Liver (tissue), 9 donors: ENCODE results near the gene RASGRF1. TPM values are rescaled to one million over a fixed set of nuclear protein-coding genes. Genes with fewer than 3 reads are reported as not detected.

Source experiments
- DNase-seq: peaks from one replicate; pipeline ENCODE4 v3.0.0-alpha.2; 2017; ENCODE audit warnings: low spot score
- H3K27ac ChIP-seq, 2 donors: one replicate each; pipeline ENCODE4 v1.7.0; 2013; ENCODE audit warnings: inconsistent platforms in 2 of 2, low read length in 2 of 2, control low read depth in 1 of 2, low read depth in 1 of 2, mild to moderate bottlenecking in 1 of 2
- H3K27me3 ChIP-seq, 4 donors: one replicate each; pipeline versions ENCODE4 v1.6.1 to v1.7.0; 2013; ENCODE audit warnings: low read length in 3 of 4, inconsistent platforms in 1 of 4, mild to moderate bottlenecking in 1 of 4, moderate library complexity in 1 of 4; ENCODE audit not compliant: control insufficient read depth in 4 of 4, insufficient read depth in 4 of 4
- H3K36me3 ChIP-seq, 4 donors: one replicate each; pipeline versions ENCODE4 v1.6.1 to v1.7.0; 2013; ENCODE audit warnings: low read length in 3 of 4, mild to moderate bottlenecking in 3 of 4, low read depth in 1 of 4, moderate library complexity in 1 of 4; ENCODE audit not compliant: control insufficient read depth in 4 of 4, insufficient read depth in 3 of 4
- H3K4me1 ChIP-seq, 4 donors: one replicate each; pipeline versions ENCODE4 v1.6.1 to v1.7.0; 2013; ENCODE audit warnings: low read length in 3 of 4, mild to moderate bottlenecking in 3 of 4, moderate library complexity in 1 of 4; ENCODE audit not compliant: control insufficient read depth in 4 of 4, insufficient read depth in 4 of 4
- H3K4me3 ChIP-seq, 3 donors: one replicate each; pipeline versions ENCODE4 v1.6.1 to v1.7.0; 2013; ENCODE audit warnings: low read length in 3 of 3, control low read depth in 1 of 3, low read depth in 1 of 3, mild to moderate bottlenecking in 1 of 3
- H3K9ac ChIP-seq, 2 donors: one replicate each; pipeline ENCODE4 v1.7.0; 2013; ENCODE audit warnings: low read length in 2 of 2, mild to moderate bottlenecking in 2 of 2, moderate library complexity in 2 of 2, control low read depth in 1 of 2, low read depth in 1 of 2
- H3K9me3 ChIP-seq, 4 donors: one replicate each; pipeline versions ENCODE4 v1.6.1 to v1.7.0; 2013; ENCODE audit warnings: low read length in 3 of 4; ENCODE audit not compliant: control insufficient read depth in 4 of 4
- FOXA2 ChIP-seq: IDR thresholded peaks from 2 replicates; pipeline ENCODE4 v1.6.1; 2016; ENCODE audit warnings: antibody characterized with exemption
- HNF4A ChIP-seq, 2 donors: conservative IDR thresholded peaks; 2 replicates each; pipeline ENCODE4 v1.6.1; 2016; ENCODE audit warnings: antibody characterized with exemption in 2 of 2, mild to moderate bottlenecking in 2 of 2
- HNF4G ChIP-seq: IDR thresholded peaks from 2 replicates; pipeline ENCODE4 v1.6.1; 2016; ENCODE audit warnings: antibody characterized with exemption
- JUND ChIP-seq, 2 donors: IDR thresholded peaks; 2 replicates each; pipeline ENCODE4 v1.6.1; 2016; ENCODE audit warnings: antibody characterized with exemption in 2 of 2
- NR2F2 ChIP-seq: IDR thresholded peaks from 2 replicates; pipeline ENCODE4 v1.6.1; 2016; ENCODE audit warnings: antibody characterized with exemption
- RAD21 ChIP-seq, 2 donors: IDR thresholded peaks; 2 replicates each; pipeline ENCODE4 v1.6.1; 2016; ENCODE audit warnings: antibody characterized with exemption in 2 of 2, mild to moderate bottlenecking in 2 of 2
- REST ChIP-seq: IDR thresholded peaks from 2 replicates; pipeline ENCODE4 v1.6.1; 2016; ENCODE audit warnings: antibody characterized with exemption, mild to moderate bottlenecking
- RXRA ChIP-seq, 2 donors: IDR thresholded peaks; 2 replicates each; pipeline ENCODE4 v1.6.1; 2017 to 2018; ENCODE audit warnings: antibody characterized with exemption in 2 of 2, mild to moderate bottlenecking in 1 of 2
- SP1 ChIP-seq: IDR thresholded peaks from 2 replicates; pipeline ENCODE4 v1.6.1; 2018; ENCODE audit warnings: antibody characterized with exemption, mild to moderate bottlenecking
- TAF1 ChIP-seq: conservative IDR thresholded peaks from 2 replicates; pipeline ENCODE4 v1.6.1; 2016; ENCODE audit warnings: antibody characterized with exemption, mild to moderate bottlenecking
- YY1 ChIP-seq: IDR thresholded peaks from 2 replicates; pipeline ENCODE4 v1.6.1; 2016; ENCODE audit warnings: antibody characterized with exemption, mild to moderate bottlenecking
- WGBS: extraction: QIAGEN DNeasy Blood & Tissue Kit; methylation state at CpG from one replicate; pipeline ENCODE4 v1.1.7; 2013; 5-methylcytosine and 5-hydroxymethylcytosine counted together
- polyA plus RNA-seq, 2 donors: library from polyadenylated mRNA; stranded (reverse) in 1 of 2; unstranded in 1 of 2; fragments of 200-250 nt in 1 of 2; fragments of >200 nt in 1 of 2; fragmentation: Nextera tagmentation in 1 of 2; extraction: Ambion mirVana in 1 of 2; gene quantifications; one replicate each; pipeline versions ENCODE4 v1.2.1 to v1.2.3, GENCODE V29; 2013 to 2015
- total RNA-seq, 2 donors: library from RNA; depleted of rRNA; stranded (reverse); fragments of >200 nt; gene quantifications; one replicate each; pipeline ENCODE4 v1.2.3, GENCODE V29; 2014
- TF ChIP-seq, protein P1 (sequence below): fragments of 150-350 bp; IDR thresholded peaks from 2 replicates; pipeline ENCODE4 v1.5.1; 2017; ENCODE audit warnings: improper control_type of control experiment, low read depth, low read length; ENCODE audit not compliant: missing input control
- TF ChIP-seq, protein P2 (sequence below): IDR thresholded peaks from 2 replicates; pipeline ENCODE4 v1.6.1; 2016; ENCODE audit warnings: antibody characterized with exemption
- TF ChIP-seq, protein P3 (sequence below): IDR thresholded peaks from 2 replicates; pipeline ENCODE4 v1.6.1; 2016; ENCODE audit warnings: antibody characterized with exemption
- TF ChIP-seq, protein P4 (sequence below): IDR thresholded peaks from 2 replicates; pipeline ENCODE4 v1.6.1; 2016; ENCODE audit warnings: antibody characterized with exemption
- donor health status: healthy.
- donor health status: healthy.
- donor health status: healthy.
- donor health status: healthy.
- donor health status: healthy.

The RASGRF1 gene
- total and polyA plus RNA-seq, 4 donors = 0.28 TPM; not detected in 3

DNA sequence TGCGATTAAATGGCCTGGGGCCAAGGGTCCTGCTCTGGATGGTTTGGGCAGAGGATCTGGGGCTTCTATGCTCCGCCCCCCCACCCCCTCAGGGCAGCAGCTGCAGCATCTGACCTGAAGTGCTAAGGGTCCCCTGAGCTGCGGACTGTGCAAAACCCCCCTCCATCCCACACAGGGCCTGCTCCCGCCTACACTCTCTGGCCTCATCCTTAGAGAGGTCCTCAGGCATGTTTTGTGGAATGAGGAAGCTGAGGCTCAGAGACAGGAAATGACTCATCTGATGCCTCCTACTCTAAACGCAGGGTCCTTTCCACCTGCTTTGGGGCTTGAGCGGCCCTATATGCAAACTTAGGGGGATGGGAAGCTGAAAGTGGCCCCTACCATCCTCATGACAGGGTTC, 86.2 kb downstream of the RASGRF1 start:
- peak in 1 of 2 donors; percentile 42 for TF ChIP-seq JUND (IDR thresholded peaks at IDR 0.05)
- TF ChIP-seq, protein P1, sequence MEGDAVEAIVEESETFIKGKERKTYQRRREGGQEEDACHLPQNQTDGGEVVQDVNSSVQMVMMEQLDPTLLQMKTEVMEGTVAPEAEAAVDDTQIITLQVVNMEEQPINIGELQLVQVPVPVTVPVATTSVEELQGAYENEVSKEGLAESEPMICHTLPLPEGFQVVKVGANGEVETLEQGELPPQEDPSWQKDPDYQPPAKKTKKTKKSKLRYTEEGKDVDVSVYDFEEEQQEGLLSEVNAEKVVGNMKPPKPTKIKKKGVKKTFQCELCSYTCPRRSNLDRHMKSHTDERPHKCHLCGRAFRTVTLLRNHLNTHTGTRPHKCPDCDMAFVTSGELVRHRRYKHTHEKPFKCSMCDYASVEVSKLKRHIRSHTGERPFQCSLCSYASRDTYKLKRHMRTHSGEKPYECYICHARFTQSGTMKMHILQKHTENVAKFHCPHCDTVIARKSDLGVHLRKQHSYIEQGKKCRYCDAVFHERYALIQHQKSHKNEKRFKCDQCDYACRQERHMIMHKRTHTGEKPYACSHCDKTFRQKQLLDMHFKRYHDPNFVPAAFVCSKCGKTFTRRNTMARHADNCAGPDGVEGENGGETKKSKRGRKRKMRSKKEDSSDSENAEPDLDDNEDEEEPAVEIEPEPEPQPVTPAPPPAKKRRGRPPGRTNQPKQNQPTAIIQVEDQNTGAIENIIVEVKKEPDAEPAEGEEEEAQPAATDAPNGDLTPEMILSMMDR = no peak
- TF ChIP-seq, protein P2, sequence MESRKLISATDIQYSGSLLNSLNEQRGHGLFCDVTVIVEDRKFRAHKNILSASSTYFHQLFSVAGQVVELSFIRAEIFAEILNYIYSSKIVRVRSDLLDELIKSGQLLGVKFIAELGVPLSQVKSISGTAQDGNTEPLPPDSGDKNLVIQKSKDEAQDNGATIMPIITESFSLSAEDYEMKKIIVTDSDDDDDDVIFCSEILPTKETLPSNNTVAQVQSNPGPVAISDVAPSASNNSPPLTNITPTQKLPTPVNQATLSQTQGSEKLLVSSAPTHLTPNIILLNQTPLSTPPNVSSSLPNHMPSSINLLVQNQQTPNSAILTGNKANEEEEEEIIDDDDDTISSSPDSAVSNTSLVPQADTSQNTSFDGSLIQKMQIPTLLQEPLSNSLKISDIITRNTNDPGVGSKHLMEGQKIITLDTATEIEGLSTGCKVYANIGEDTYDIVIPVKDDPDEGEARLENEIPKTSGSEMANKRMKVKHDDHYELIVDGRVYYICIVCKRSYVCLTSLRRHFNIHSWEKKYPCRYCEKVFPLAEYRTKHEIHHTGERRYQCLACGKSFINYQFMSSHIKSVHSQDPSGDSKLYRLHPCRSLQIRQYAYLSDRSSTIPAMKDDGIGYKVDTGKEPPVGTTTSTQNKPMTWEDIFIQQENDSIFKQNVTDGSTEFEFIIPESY = no peak
- Histone ChIP-seq H3K9me3 (no peaks in the 10 kb centered on the region), H3K27me3 (no peaks in the 10 kb centered on the region), H3K4me3 (no peak overlapping the region), H3K27ac (no peak overlapping the region), H3K9ac (no peak overlapping the region), H3K36me3 (no peaks in the 10 kb centered on the region), H3K4me1 (peaks cover 0 to 2% (median 0%) of the 10 kb centered on the region in 4 donors)
- WGBS = 61% methylated on average over 6 of the region's 6 CpGs
- DNase-seq = no peak

DNA sequence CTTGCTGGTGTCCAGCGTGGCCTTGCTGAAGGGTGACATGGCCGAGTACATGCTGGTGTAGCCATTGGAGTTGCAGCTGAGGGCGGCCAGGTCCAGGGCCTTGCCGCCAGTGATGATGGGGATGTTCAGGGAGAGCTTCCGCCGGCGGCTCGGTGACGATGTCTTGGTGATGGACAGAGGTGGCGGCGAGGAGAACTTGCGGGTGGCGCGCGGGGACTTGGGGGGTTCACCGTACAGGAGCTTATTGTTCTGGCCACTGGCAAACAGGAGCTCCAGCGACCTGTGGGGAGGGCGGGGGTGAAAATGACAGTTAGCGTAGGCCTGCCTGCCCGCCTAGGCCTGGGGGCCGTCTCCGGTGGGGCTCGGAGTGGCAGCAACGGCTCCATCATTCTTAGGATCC, 86.7 kb downstream of the RASGRF1 start:
- H3K27me3 ChIP-seq = no peaks in the 10 kb centered on the region
- TF ChIP-seq RXRA (IDR thresholded peaks at IDR 0.05) (no peak), NR2F2 (no peak), YY1 (no peak), REST (no peak), HNF4A (conservative IDR thresholded peaks at IDR 0.05) (no peak), RAD21 (IDR thresholded peaks at IDR 0.05) (no peak), JUND (IDR thresholded peaks at IDR 0.05) (no peak), HNF4G (no peak), SP1 (no peak), TAF1 (no peak), FOXA2 (no peak)
- TF ChIP-seq, protein P3, sequence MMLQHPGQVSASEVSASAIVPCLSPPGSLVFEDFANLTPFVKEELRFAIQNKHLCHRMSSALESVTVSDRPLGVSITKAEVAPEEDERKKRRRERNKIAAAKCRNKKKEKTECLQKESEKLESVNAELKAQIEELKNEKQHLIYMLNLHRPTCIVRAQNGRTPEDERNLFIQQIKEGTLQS = no peak
- TF ChIP-seq, protein P4, sequence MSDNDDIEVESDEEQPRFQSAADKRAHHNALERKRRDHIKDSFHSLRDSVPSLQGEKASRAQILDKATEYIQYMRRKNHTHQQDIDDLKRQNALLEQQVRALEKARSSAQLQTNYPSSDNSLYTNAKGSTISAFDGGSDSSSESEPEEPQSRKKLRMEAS = no peak
- TF ChIP-seq, protein P1 = no peak
- no peak overlapping the region for H3K4me3 ChIP-seq
- no peaks in the 10 kb centered on the region for H3K36me3 ChIP-seq
- no peak for DNase-seq
- H3K9ac ChIP-seq = no peak overlapping the region
- WGBS = 92% methylated on average over 24 of the region's 24 CpGs
- no peak overlapping the region for H3K27ac ChIP-seq
- H3K4me1 ChIP-seq = peaks cover 0 to 2% (median 0%) of the 10 kb centered on the region in 4 donors
- H3K9me3 ChIP-seq = no peaks in the 10 kb centered on the region
